HCT116 (cell line): ENCODE measurements around the gene MAPK8. TPM values are rescaled to one million over a fixed set of nuclear protein-coding genes. Genes with fewer than 3 reads are reported as not detected.

Experiments
- ATAC-seq: fragments of 200-7000 bp; cut with Tn5 transposase; 2 replicates; pipeline ENCODE4 v1.9.1; 2020; ENCODE audit warnings: mild to moderate bottlenecking, moderate library complexity
- BruUV-seq: library from RNA; stranded (reverse); fragments of 400-500 nt; replicated peaks from 2 replicates; lab custom pipeline; 2021; lab: Mats Ljungman, UMichigan
- CTCF ChIA-PET: fragments of 300-600 bp; sonication (Branson Sonifier 250); formaldehyde crosslinking; loops from one replicate; lab custom pipeline; 2021; ENCODE audit warnings: antibody characterized with exemption; lab: Charles Lee
- POLR2A ChIA-PET: fragments of 300-600, 350-600 bp; sonication (Branson Sonifier 250); formaldehyde crosslinking; loops from one replicate; lab custom pipeline; 2021; ENCODE audit warnings: antibody characterized with exemption; lab: Charles Lee
- RAD21 ChIA-PET, 2 experiments: fragments of 300-600 bp; sonication (Branson Sonifier 250); formaldehyde crosslinking; loops; one replicate each; lab custom pipeline; 2023; ENCODE audit warnings: low total read pairs in 2 of 2; ENCODE audit not compliant: uncharacterized antibody in 2 of 2, unreplicated experiment in 2 of 2, low non-redundant PET in 1 of 2; lab: Charles Lee
- DNase-seq: peaks from one replicate; pipeline ENCODE4 v3.0.0-alpha.2; 2010; ENCODE audit warnings: low read depth, low spot score
- H2AFZ ChIP-seq: fragments of 200-600 bp; shearing (Covaris generic), sonication (generic); 2 replicates; pipeline ENCODE4 v1.6.1; 2017; ENCODE audit warnings: low read depth, mixed run types, mixed read lengths, antibody characterized with exemption, low read length; ENCODE audit not compliant: poor library complexity, severe bottlenecking
- H3K27ac ChIP-seq: 2 replicates; pipeline ENCODE4 v1.5.1; 2012; ENCODE audit warnings: low read depth, low read length
- H3K27me3 ChIP-seq: fragments of 200-600 bp; sonication (generic); 2 replicates; pipeline ENCODE4 v1.6.1; 2016; ENCODE audit warnings: mixed run types, low read length, mixed read lengths; ENCODE audit not compliant: insufficient read depth
- H3K36me3 ChIP-seq, 2 experiments: fragments of 200-500 bp in 1 of 2; fragments of 200-600 bp in 1 of 2; sonication (Bioruptor generic) in 1 of 2; sonication (generic) in 1 of 2; 2 replicates each; pipeline versions ENCODE4 v1.5.1 to v1.6.1; 2014 to 2016; ENCODE audit warnings: low read length in 2 of 2, inconsistent platforms in 1 of 2, mixed read lengths in 1 of 2, mixed run types in 1 of 2; ENCODE audit not compliant: insufficient read depth in 2 of 2, control insufficient read depth in 1 of 2
- H3K4me1 ChIP-seq, 2 experiments: fragments of 200-600 bp in 1 of 2; sonication (generic) in 1 of 2; 2 replicates each; pipeline versions ENCODE4 v1.5.1 to v1.6.1; 2012 to 2017; ENCODE audit warnings: low read length in 2 of 2, inconsistent platforms in 1 of 2, mild to moderate bottlenecking in 1 of 2, mixed read lengths in 1 of 2, mixed run types in 1 of 2, moderate library complexity in 1 of 2; ENCODE audit not compliant: insufficient read depth in 2 of 2, control insufficient read depth in 1 of 2
- H3K4me2 ChIP-seq: fragments of 200-600 bp; sonication (generic); 2 replicates; pipeline ENCODE4 v1.6.1; 2017; ENCODE audit warnings: mixed run types, low read length, mixed read lengths
- H3K4me3 ChIP-seq, 2 experiments: fragments of 200-600 bp in 1 of 2; sonication (generic) in 1 of 2; replicated peaks in 1 of 2; 2 replicates each; pipeline ENCODE4 v1.5.1; 2011 to 2016; ENCODE audit warnings: low read length in 2 of 2, control low read depth in 1 of 2, low read depth in 1 of 2, mild to moderate bottlenecking in 1 of 2, mixed read lengths in 1 of 2, mixed run types in 1 of 2
- H3K79me2 ChIP-seq: fragments of 200-600 bp; sonication (generic); 2 replicates; pipeline ENCODE4 v1.6.1; 2017; ENCODE audit warnings: mild to moderate bottlenecking, mixed run types, low read length, moderate library complexity, mixed read lengths; ENCODE audit not compliant: insufficient read depth
- H3K9ac ChIP-seq: fragments of 200-600 bp; sonication (generic); 2 replicates; pipeline ENCODE4 v1.6.1; 2016; ENCODE audit warnings: low read length, mixed read lengths
- H3K9me2 ChIP-seq: fragments of 200-600 bp; sonication (generic), shearing (Covaris generic); 2 replicates; pipeline ENCODE4 v1.6.1; 2017; ENCODE audit warnings: mixed run types, mild to moderate bottlenecking, moderate library complexity; ENCODE audit not compliant: insufficient read depth
- H3K9me3 ChIP-seq, 2 experiments: fragments of 200-500 bp in 1 of 2; fragments of 200-600 bp in 1 of 2; sonication (Bioruptor generic) in 1 of 2; sonication (generic) in 1 of 2; 2 replicates each; pipeline ENCODE4 v1.6.1; 2014 to 2017; ENCODE audit warnings: low read length in 2 of 2, mixed read lengths in 2 of 2, inconsistent platforms in 1 of 2, low read depth in 1 of 2, mild to moderate bottlenecking in 1 of 2, mixed run types in 1 of 2, moderate library complexity in 1 of 2; ENCODE audit not compliant: control insufficient read depth in 1 of 2, insufficient read depth in 1 of 2
- H4K20me1 ChIP-seq: fragments of 200-600 bp; sonication (generic), shearing (Covaris generic); 2 replicates; pipeline ENCODE4 v1.6.1; 2017; ENCODE audit warnings: mixed run types, mild to moderate bottlenecking, moderate library complexity; ENCODE audit not compliant: insufficient read depth
- CBX3 ChIP-seq: IDR thresholded peaks from 2 replicates; pipeline ENCODE4 v1.6.1; 2012; ENCODE audit warnings: low read depth
- CEBPB ChIP-seq: IDR thresholded peaks from 2 replicates; pipeline ENCODE4 v1.6.1; 2012; ENCODE audit warnings: low read depth
- CTCF ChIP-seq, 3 experiments: fragments of 200-600 bp in 1 of 3; sonication (generic) in 1 of 3; IDR thresholded peaks in 2 of 3; conservative IDR thresholded peaks in 1 of 3; 2 replicates each; pipeline ENCODE4 v1.5.1; 2012 to 2017; ENCODE audit warnings: low read depth in 2 of 3, low read length in 2 of 3, antibody characterized with exemption in 1 of 3, borderline replicate concordance in 1 of 3, control low read depth in 1 of 3, mild to moderate bottlenecking in 1 of 3, mixed read lengths in 1 of 3, mixed run types in 1 of 3, moderate library complexity in 1 of 3; ENCODE audit not compliant: insufficient read depth in 1 of 3
- MAX ChIP-seq: IDR thresholded peaks from 2 replicates; pipeline ENCODE4 v1.6.1; 2012
- POLR2A ChIP-seq: IDR thresholded peaks from 2 replicates; pipeline ENCODE4 v1.7.0; 2011; ENCODE audit warnings: borderline replicate concordance; ENCODE audit not compliant: insufficient read depth, insufficient read length; ENCODE audit errors: extremely low read depth
- RAD21 ChIP-seq: IDR thresholded peaks from 2 replicates; pipeline ENCODE4 v1.6.1; 2012; ENCODE audit warnings: low read depth, mild to moderate bottlenecking
- REST ChIP-seq: IDR thresholded peaks from 2 replicates; pipeline ENCODE4 v1.6.1; 2012; ENCODE audit warnings: low read depth
- SIN3A ChIP-seq: IDR thresholded peaks from 2 replicates; pipeline ENCODE4 v1.6.1; 2012; ENCODE audit warnings: low read depth
- SRF ChIP-seq: IDR thresholded peaks from 2 replicates; pipeline ENCODE4 v1.6.1; 2012; ENCODE audit warnings: low read depth
- YY1 ChIP-seq: IDR thresholded peaks from 2 replicates; pipeline ENCODE4 v1.6.1; 2011; ENCODE audit warnings: low read length, low read depth, moderate library complexity, mild to moderate bottlenecking; ENCODE audit not compliant: insufficient replicate concordance; ENCODE audit errors: extremely low read depth
- ZNF274 ChIP-seq: fragments of 200-500 bp; sonication (Bioruptor generic); IDR thresholded peaks from 2 replicates; pipeline ENCODE4 v1.6.1; 2014; ENCODE audit warnings: mild to moderate bottlenecking, low read depth, low read length, inconsistent platforms
- intact Hi-C: fragments of 100-400 bp; cut with micrococcal nuclease; formaldehyde crosslinking; loops from 2 replicates; pipeline ENCODE4 v1.10.0; 2022
- total RNA-seq: library from RNA; stranded (reverse); gene quantifications from one replicate; pipeline ENCODE4 v1.2.1, GENCODE V29; 2021; ENCODE audit not compliant: unreplicated experiment

The MAPK8 gene
- total RNA-seq, 1 experiment from 2014 or later = 71.0 TPM

GRCh38 chr10:48389272-48389671, 82.8 kb downstream of the MAPK8 start:
- CTCF ChIA-PET = no interaction called here
- Histone ChIP-seq H3K4me1 (peaks cover 20 to 31% of the 10 kb centered on the region in 2 experiments), H3K27ac (no peak overlapping the region), H3K27me3 (no peaks in the 10 kb centered on the region), H2AFZ (no peak overlapping the region), H3K9me2 (no peaks in the 10 kb centered on the region), H4K20me1 (no peaks in the 10 kb centered on the region), H3K9me3 (no peaks in the 10 kb centered on the region), H3K9ac (no peak overlapping the region), H3K79me2 (peaks cover 25% of the 10 kb centered on the region), H3K4me3 (no peak overlapping the region), H3K36me3 (no peaks in the 10 kb centered on the region), H3K4me2 (no peak overlapping the region)
- RAD21 ChIA-PET = no interaction called here
- intact Hi-C loops = no loop called here
- no peak for ATAC-seq
- no peak for DNase-seq
- POLR2A ChIA-PET = no interaction called here
- TF ChIP-seq SIN3A = no peak
- TF ChIP-seq ZNF274 = no peak
- no peak for TF ChIP-seq CBX3
- TF ChIP-seq CTCF (IDR thresholded peaks at IDR 0.05 in 2 of 3, conservative IDR thresholded peaks at IDR 0.05 in 1 of 3; ENCODE audit: borderline replicate concordance in 1 of 3, insufficient read depth in 1 of 3, low read depth in 2 of 3, low read length in 2 of 3) = no peak
- TF ChIP-seq YY1 = no peak
- TF ChIP-seq REST = no peak
- TF ChIP-seq MAX = no peak
- no peak for TF ChIP-seq POLR2A
- TF ChIP-seq SRF = no peak
- TF ChIP-seq RAD21 = no peak
- TF ChIP-seq CEBPB = no peak
- BruUV-seq = no TSS peak
